Measurements from ENCODE around the gene CCND3.

Gene CCND3

GRCh38 chr6:41920921-41921711 is 20.5 kb downstream of the CCND3 start, which contains the start of the genes BYSL and MED20:
BYSL (plus strand) TSS chr6:41921499; CDS start chr6:41921563, 64 bp downstream.
MED20 (minus strand) TSS chr6:41921139; CDS start chr6:41921018, 121 bp downstream.
- peak; percentile 96 for DNase-seq (ENCODE audit: low spot score)

GRCh38 chr6:41917528-41917927 is 24.1 kb downstream of the CCND3 start:
- DNase-seq (ENCODE audit: low spot score), result no peak

GRCh38 chr6:41914869-41915530 is 26.6 kb downstream of the CCND3 start:
- DNase-seq (ENCODE audit: low spot score), result no peak

- no peak for DNase-seq (ENCODE audit: low spot score)
Measured at GRCh38 chr6:41914343-41914742, 27.3 kb downstream of the CCND3 start.

- no peak for DNase-seq (ENCODE audit: low spot score)
Measured at GRCh38 chr6:41909727-41910126, 31.9 kb downstream of the CCND3 start.

GRCh38 chr6:41901882-41902519 is 39.6 kb downstream of the CCND3 start:
- peak; percentile 42 for DNase-seq (ENCODE audit: low spot score)

- DNase-seq (ENCODE audit: low spot score), result no peak
Measured at GRCh38 chr6:41900861-41901260, 40.7 kb downstream of the CCND3 start.

GRCh38 chr6:41896281-41896680 is 45.3 kb downstream of the CCND3 start:
- DNase-seq (ENCODE audit: low spot score), result no peak

- peak; percentile 94 for DNase-seq (ENCODE audit: low spot score)
Measured at GRCh38 chr6:41895300-41896233, 46.0 kb downstream of the CCND3 start, which contains the start of gene USP49. USP49 (minus strand) TSS chr6:41895375; CDS start chr6:41806983, 88,392 bp downstream.

- peak; percentile 10 for DNase-seq (ENCODE audit: low spot score)
Measured at GRCh38 chr6:41894366-41895299, 47.0 kb downstream of the CCND3 start.

- no peak for DNase-seq (ENCODE audit: low spot score)
Measured at GRCh38 chr6:41892921-41893564, 48.6 kb downstream of the CCND3 start.

- no peak for DNase-seq (ENCODE audit: low spot score)
Measured at GRCh38 chr6:41887331-41887751, 54.3 kb downstream of the CCND3 start.

- no peak for DNase-seq (ENCODE audit: low spot score)
Measured at GRCh38 chr6:41885930-41886329, 55.7 kb downstream of the CCND3 start.

- no peak for DNase-seq (ENCODE audit: low spot score)
Measured at GRCh38 chr6:41884957-41885356, 56.7 kb downstream of the CCND3 start.
